Natural killer cell treated with Interleukin-12 subunit alpha and Interleukin-12 subunit beta and Interleukin-15 and Interleukin-18, amount 100 ng/mL, for 72 hours (primary cell): Measurements from ENCODE around the gene WDR33. TPM values are rescaled to one million over a fixed set of nuclear protein-coding genes. Genes with fewer than 3 reads are reported as not detected.

Experiments used
- ATAC-seq, 2 donors: fragments of 150-1000 bp; cut with Tn5 transposase in 1 of 2; sonication (Bioruptor Pico), chemical (Tn5 transposase) in 1 of 2; 2 replicates each; pipeline ENCODE4 v1.10.0; 2021
- DNase-seq: peaks from one replicate; pipeline ENCODE4 v3.0.0; 2022; ENCODE audit warnings: low spot score
- H3K27ac Mint-ChIP-seq, 2 donors: 1 replicate in 1 of 2; 2 replicates in 1 of 2; pipeline ENCODE4 v1.8.0; 2022; ENCODE audit warnings: mixed read lengths in 2 of 2, mild to moderate bottlenecking in 1 of 2, moderate library complexity in 1 of 2
- H3K27me3 Mint-ChIP-seq, 2 donors: 1 replicate in 1 of 2; 2 replicates in 1 of 2; pipeline ENCODE4 v1.8.0; 2022; ENCODE audit warnings: mixed read lengths in 2 of 2
- H3K36me3 Mint-ChIP-seq: one replicate; pipeline ENCODE4 v1.8.0; 2022; ENCODE audit warnings: mixed read lengths
- H3K4me1 Mint-ChIP-seq, 2 donors: 1 replicate in 1 of 2; 2 replicates in 1 of 2; pipeline ENCODE4 v1.8.0; 2022; ENCODE audit warnings: low read depth in 2 of 2, mixed read lengths in 2 of 2, mild to moderate bottlenecking in 1 of 2
- H3K4me3 Mint-ChIP-seq: one replicate; pipeline ENCODE4 v1.8.0; 2022; ENCODE audit warnings: mixed read lengths
- H3K9me3 Mint-ChIP-seq: 2 replicates; pipeline ENCODE4 v1.8.0; 2022; ENCODE audit warnings: mixed read lengths
- total RNA-seq, 2 donors: library from RNA; stranded (reverse); gene quantifications; one replicate each; pipeline ENCODE4 v1.2.3, GENCODE V29; 2022

Gene WDR33
- total RNA-seq, 2 donors from 2014 or later: 70.6 to 85.3 TPM

- Mint-ChIP-seq H3K4me3 (no peak overlapping the region), H3K4me1 (peaks cover 0 to 6% of the 10 kb centered on the region in 2 donors), H3K36me3 (peaks cover 20% of the 10 kb centered on the region), H3K27me3 (no peaks in the 10 kb centered on the region), H3K9me3 (no peaks in the 10 kb centered on the region), H3K27ac (no peak overlapping the region)
- DNase-seq (no peak), ATAC-seq (no peak)
Observed at GRCh38 chr2:127712999-127713398, 98.0 kb downstream of the WDR33 start.

GRCh38 chr2:127709336-127709735 is 101.6 kb downstream of the WDR33 start:
- H3K4me1 Mint-ChIP-seq: peaks cover 11 to 17% of the 10 kb centered on the region in 2 donors
- H3K9me3 Mint-ChIP-seq: no peaks in the 10 kb centered on the region
- H3K36me3 Mint-ChIP-seq: peaks cover 12% of the 10 kb centered on the region
- no peak for ATAC-seq
- H3K4me3 Mint-ChIP-seq: no peak overlapping the region
- H3K27ac Mint-ChIP-seq: no peak overlapping the region
- no peak for DNase-seq
- H3K27me3 Mint-ChIP-seq: no peaks in the 10 kb centered on the region

- Mint-ChIP-seq H3K4me1 (peaks cover 15 to 19% of the 10 kb centered on the region in 2 donors), H3K27me3 (no peaks in the 10 kb centered on the region), H3K27ac (no peak overlapping the region), H3K4me3 (no peak overlapping the region), H3K36me3 (peaks cover 12% of the 10 kb centered on the region), H3K9me3 (no peaks in the 10 kb centered on the region)
- DNase-seq: no peak
- ATAC-seq: peak in 1 of 2 donors; percentile 38
Observed at GRCh38 chr2:127707890-127708648, 102.9 kb downstream of the WDR33 start.

DNA sequence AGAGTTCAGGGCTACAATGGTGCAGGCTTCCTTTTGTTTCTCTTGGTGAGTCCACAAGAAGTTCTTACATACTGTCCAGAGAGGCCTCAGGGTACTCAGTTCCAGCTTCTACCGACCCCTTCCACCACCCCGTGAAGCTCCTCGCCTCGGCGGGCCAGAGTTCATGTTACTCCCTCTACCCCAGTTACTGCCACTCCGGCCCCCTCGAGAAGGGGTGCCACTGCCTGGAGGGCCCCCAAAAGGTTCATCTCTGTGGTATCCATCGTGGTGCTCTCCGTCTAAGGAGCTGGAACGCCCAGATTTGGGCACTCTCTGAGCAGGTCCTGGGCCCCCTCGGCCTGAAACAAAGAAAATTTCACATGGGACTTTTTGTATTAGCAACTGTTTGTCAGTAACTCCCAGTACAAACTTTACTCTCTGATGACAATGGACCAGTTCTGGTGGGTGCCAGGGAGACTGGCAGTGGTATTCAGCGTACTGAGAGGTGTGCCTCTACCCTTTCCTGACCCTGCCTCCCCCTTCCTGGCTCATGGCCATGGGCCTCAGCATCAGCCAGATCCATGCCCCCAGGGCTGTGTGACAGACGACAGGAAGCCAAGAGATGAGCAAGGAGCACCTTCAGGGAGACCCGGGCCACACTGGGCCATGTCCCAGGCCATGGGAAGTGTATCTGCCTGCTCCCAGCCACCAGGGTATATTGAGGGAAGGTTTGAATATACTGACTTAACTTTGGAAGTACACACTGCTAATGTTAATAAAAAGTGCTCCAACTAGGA is 104.6 kb downstream of the WDR33 start:
- peak overlapping the region in 1 of 2 donors; percentile 53 for H3K27ac Mint-ChIP-seq
- peaks cover 24 to 27% of the 10 kb centered on the region in 2 donors for H3K4me1 Mint-ChIP-seq
- H3K9me3 Mint-ChIP-seq: no peaks in the 10 kb centered on the region
- H3K4me3 Mint-ChIP-seq: no peak overlapping the region
- DNase-seq (no peak), ATAC-seq (no peak)
- H3K36me3 Mint-ChIP-seq: peaks cover 18% of the 10 kb centered on the region
- no peaks in the 10 kb centered on the region for H3K27me3 Mint-ChIP-seq

GRCh38 chr2:127705391-127706065 is 105.4 kb downstream of the WDR33 start:
- Mint-ChIP-seq H3K9me3 (no peaks in the 10 kb centered on the region), H3K4me3 (no peak overlapping the region), H3K27me3 (no peaks in the 10 kb centered on the region), H3K27ac (peak overlapping the region in 1 of 2 donors; percentile 53), H3K4me1 (peaks cover 25 to 26% of the 10 kb centered on the region in 2 donors), H3K36me3 (peaks cover 12% of the 10 kb centered on the region)
- ATAC-seq (no peak), DNase-seq (no peak)

GRCh38 chr2:127704641-127705390 is 106.2 kb downstream of the WDR33 start:
- no peak overlapping the region for H3K4me3 Mint-ChIP-seq

DNA sequence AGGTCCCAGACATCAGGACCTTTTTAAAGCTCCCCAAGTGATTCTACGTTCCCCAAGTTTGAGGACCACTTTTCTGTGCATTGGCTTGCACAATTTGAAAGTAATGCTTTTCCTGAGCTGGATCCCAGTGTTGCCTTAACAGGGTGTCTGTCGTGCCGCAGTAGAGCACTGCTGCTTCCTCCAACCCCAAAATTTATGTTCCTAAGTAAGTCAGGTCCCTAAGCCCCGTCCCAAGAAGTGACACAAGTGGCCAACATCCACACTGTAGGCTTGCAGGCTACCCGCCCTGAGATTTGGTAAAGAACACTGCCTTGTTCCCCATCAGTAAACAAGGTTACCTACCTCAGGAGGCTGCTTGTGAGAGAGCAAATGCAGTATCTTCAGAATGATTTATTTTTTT is 107.7 kb downstream of the WDR33 start:
- H3K4me3 Mint-ChIP-seq: no peak overlapping the region
- no peaks in the 10 kb centered on the region for H3K27me3 Mint-ChIP-seq
- H3K27ac Mint-ChIP-seq: peak overlapping the region; percentile 81 to 91
- no peaks in the 10 kb centered on the region for H3K9me3 Mint-ChIP-seq
- peaks cover 30 to 32% of the 10 kb centered on the region in 2 donors for H3K4me1 Mint-ChIP-seq
- peaks cover 12% of the 10 kb centered on the region for H3K36me3 Mint-ChIP-seq
- DNase-seq (no peak), ATAC-seq (no peak)

More at GRCh38 chr2:127704641-127705390, 106.2 kb downstream of the WDR33 start:
- Mint-ChIP-seq H3K36me3 (peaks cover 12% of the 10 kb centered on the region), H3K27ac (peak overlapping the region in 1 of 2 donors; percentile 53), H3K9me3 (no peaks in the 10 kb centered on the region), H3K4me1 (peaks cover 30 to 32% of the 10 kb centered on the region in 2 donors), H3K27me3 (no peaks in the 10 kb centered on the region)
- no peak for ATAC-seq
- DNase-seq: no peak

DNA sequence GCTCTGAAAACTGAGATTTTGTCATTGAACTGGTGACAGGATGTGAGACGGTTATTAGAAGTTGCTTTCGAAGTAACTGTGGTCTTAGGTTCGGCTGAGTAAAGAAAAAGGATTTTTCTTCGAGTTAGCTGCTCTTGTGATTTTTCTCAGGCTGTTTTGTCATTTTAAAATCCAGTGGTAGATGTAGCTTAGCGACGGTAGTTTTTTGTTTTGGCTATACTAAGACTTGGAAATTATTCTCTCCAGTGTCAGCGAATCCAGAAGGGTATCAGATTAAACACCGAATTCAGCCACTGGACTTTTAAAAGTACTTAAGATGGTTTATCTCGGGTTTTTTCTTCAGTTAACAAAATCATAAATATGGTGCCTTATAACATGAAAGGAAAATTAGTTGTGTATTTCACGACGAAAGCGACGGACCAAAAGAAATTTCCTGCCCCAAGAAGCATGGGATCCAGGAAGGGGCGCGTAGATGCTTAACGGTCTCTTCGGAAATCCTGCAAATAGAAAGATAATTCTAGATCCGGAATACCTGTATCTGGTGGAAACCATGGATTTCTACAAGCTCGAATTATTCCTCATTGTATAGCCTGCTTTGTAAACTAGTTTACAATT is 108.5 kb downstream of the WDR33 start:
- Mint-ChIP-seq H3K27me3 (no peaks in the 10 kb centered on the region), H3K36me3 (peaks cover 12% of the 10 kb centered on the region), H3K9me3 (no peaks in the 10 kb centered on the region), H3K4me3 (peak overlapping the region; percentile 94), H3K4me1 (peaks cover 30 to 32% of the 10 kb centered on the region in 2 donors), H3K27ac (peak overlapping the region; percentile 81 to 91)
- DNase-seq: no peak
- no peak for ATAC-seq

- no peaks in the 10 kb centered on the region for H3K27me3 Mint-ChIP-seq
- peaks cover 32% of the 10 kb centered on the region in 2 donors for H3K4me1 Mint-ChIP-seq
- ATAC-seq (peak; percentile 86 to 87), DNase-seq (peak; percentile 89)
- H3K4me3 Mint-ChIP-seq: peak overlapping the region; percentile 94
- H3K9me3 Mint-ChIP-seq: no peaks in the 10 kb centered on the region
- H3K27ac Mint-ChIP-seq: peak overlapping the region; percentile 92 to 95
- H3K36me3 Mint-ChIP-seq: peaks cover 12% of the 10 kb centered on the region
Observed at GRCh38 chr2:127701651-127702394, 109.1 kb downstream of the WDR33 start.

- ATAC-seq (peak; percentile 89 to 93), DNase-seq (peak; percentile 96)
- H3K27me3 Mint-ChIP-seq: no peaks in the 10 kb centered on the region
- no peaks in the 10 kb centered on the region for H3K9me3 Mint-ChIP-seq
- peak within 1 kb of the TSS; percentile 94 for H3K4me3 Mint-ChIP-seq
- peaks cover 12% of the 10 kb centered on the region for H3K36me3 Mint-ChIP-seq
- H3K4me1 Mint-ChIP-seq: peaks cover 30 to 32% of the 10 kb centered on the region in 2 donors
- peak within 1 kb of the TSS; percentile 92 to 95 for H3K27ac Mint-ChIP-seq
Observed at GRCh38 chr2:127701193-127701650, 109.7 kb downstream of the WDR33 start, which contains the start of gene SFT2D3. Gene SFT2D3 (plus strand): TSS chr2:127701497. CDS start chr2:127701529, 32 bp downstream.

DNA sequence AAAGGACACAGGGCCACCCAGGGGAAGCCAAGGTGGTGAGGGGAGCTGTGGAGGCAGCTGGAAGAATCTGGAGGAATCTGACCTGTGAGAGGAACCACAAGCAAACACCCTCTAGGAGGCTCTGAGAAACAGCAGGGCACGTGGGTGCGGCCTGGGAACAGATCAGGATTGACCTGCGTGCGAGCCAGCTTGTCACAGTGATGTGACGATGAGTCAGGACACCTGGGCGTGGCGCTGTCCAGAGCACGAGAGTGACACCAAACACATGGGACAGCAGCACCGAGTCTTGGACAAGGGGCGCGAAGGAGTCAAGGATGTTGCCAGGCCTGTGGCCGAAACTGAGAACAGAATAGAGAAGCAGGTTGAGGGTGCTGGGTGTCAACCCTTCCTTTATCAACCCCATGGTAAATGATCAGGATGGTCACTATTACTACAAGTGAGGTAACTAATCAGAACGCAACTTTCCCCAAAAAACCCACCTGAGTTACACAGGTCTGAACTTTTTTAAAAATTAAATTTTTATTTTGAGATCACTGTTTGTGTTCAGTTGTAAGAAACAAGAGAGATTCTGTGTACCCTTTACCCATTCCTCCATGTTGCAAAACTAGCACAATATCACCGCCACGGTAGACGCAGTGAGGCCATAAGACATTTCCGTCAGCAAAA is 110.3 kb downstream of the WDR33 start:
- H3K4me3 Mint-ChIP-seq: peak overlapping the region; percentile 87
- H3K9me3 Mint-ChIP-seq: no peaks in the 10 kb centered on the region
- no peak for DNase-seq
- no peaks in the 10 kb centered on the region for H3K27me3 Mint-ChIP-seq
- peaks cover 12% of the 10 kb centered on the region for H3K36me3 Mint-ChIP-seq
- peaks cover 29 to 32% of the 10 kb centered on the region in 2 donors for H3K4me1 Mint-ChIP-seq
- no peak for ATAC-seq
- H3K27ac Mint-ChIP-seq: peak overlapping the region; percentile 92 to 95
